HG03159 (cell line): ENCODE results near the gene ARID4A.
"Not testable (repeated sequence)": the region's sequence is repeated elsewhere in the genome, so short reads cannot be mapped to it uniquely, and the experiment has no call there.

Source experiments
- ATAC-seq: cut with Tn5 transposase; IDR thresholded peaks from one replicate; pipeline ENCODE4 v1.9.1; 2021; ENCODE audit warnings: mild to moderate bottlenecking, moderate library complexity; ENCODE audit not compliant: unreplicated experiment

ARID4A gene

GRCh38 chr14:58298477-58299400, at the start of gene ARID4A:
Gene ARID4A, plus strand, starts transcription at chr14:58298555. Its CDS starts 1,300 bp downstream, at chr14:58299855.
- ATAC-seq, result no peak

- no peak for ATAC-seq
These were observed 48.7 kb upstream of the ARID4A start for GRCh38 chr14:58249611-58250010.

GRCh38 chr14:58258156-58258555, 40.2 kb upstream of the ARID4A start:
- ATAC-seq, result no peak

GRCh38 chr14:58262005-58262404, 36.4 kb upstream of the ARID4A start:
- not testable (repeated sequence) for ATAC-seq

- no peak for ATAC-seq
These were observed 33.0 kb upstream of the ARID4A start for GRCh38 chr14:58265401-58265800.

GRCh38 chr14:58270628-58271027, 27.7 kb upstream of the ARID4A start:
- no peak for ATAC-seq

- no peak for ATAC-seq
These were observed 25.6 kb upstream of the ARID4A start for GRCh38 chr14:58272588-58273372.

GRCh38 chr14:58274881-58275280, 23.5 kb upstream of the ARID4A start:
- no peak for ATAC-seq

- no peak for ATAC-seq
These were observed 22.7 kb upstream of the ARID4A start for GRCh38 chr14:58275527-58276190.

- ATAC-seq, result no peak
These were observed 22.1 kb upstream of the ARID4A start for GRCh38 chr14:58276208-58276607.

- no peak for ATAC-seq
These were observed 20.2 kb upstream of the ARID4A start for GRCh38 chr14:58278177-58278576.

- peak; percentile 72 for ATAC-seq
These were observed 17.2 kb upstream of the ARID4A start for GRCh38 chr14:58280954-58281787.

GRCh38 chr14:58281969-58282368, 16.4 kb upstream of the ARID4A start:
- no peak for ATAC-seq

GRCh38 chr14:58282925-58283593, 15.3 kb upstream of the ARID4A start:
- no peak for ATAC-seq

- no peak for ATAC-seq
These were observed 14.6 kb upstream of the ARID4A start for GRCh38 chr14:58283730-58284129.

- ATAC-seq, result no peak
These were observed 13.2 kb upstream of the ARID4A start for GRCh38 chr14:58285132-58285531.

- no peak for ATAC-seq
These were observed 10.7 kb upstream of the ARID4A start for GRCh38 chr14:58287607-58288042.

GRCh38 chr14:58288106-58288792, 10.1 kb upstream of the ARID4A start:
- ATAC-seq, result no peak

- ATAC-seq, result no peak
These were observed 6.7 kb upstream of the ARID4A start for GRCh38 chr14:58291646-58292045.
